Activated CD4-positive, alpha-beta T cell treated with anti-CD3 and anti-CD28 coated beads, Interleukin-2, amount 50 U/mL, for 48 hours (primary cell): ENCODE results near the gene TUBGCP2.

Experiments used
- DNase-seq, 2 experiments: peaks; one replicate each; pipeline ENCODE4 v3.0.0-alpha.2; 2020

TUBGCP2 gene

GRCh38 chr10:133308421-133309099 is at the start of gene TUBGCP2, which contains the start of gene ZNF511:
Gene TUBGCP2 (minus strand): TSS chr10:133308872. CDS start chr10:133302941, 5,931 bp downstream.
Gene ZNF511 (plus strand): TSS chr10:133308914. CDS start chr10:133308944, 30 bp downstream.
- peak; percentile 85 to 88 for DNase-seq

GRCh38 chr10:133357285-133358161 is 48.9 kb upstream of the TUBGCP2 start, which contains the start of gene FUOM:
Gene FUOM (minus strand): TSS chr10:133358019. CDS start chr10:133358007, 12 bp downstream.
- DNase-seq: peak; percentile 75 to 80

GRCh38 chr10:133356549-133357284 is 48.0 kb upstream of the TUBGCP2 start:
- DNase-seq: no peak

GRCh38 chr10:133355991-133356390 is 47.3 kb upstream of the TUBGCP2 start:
- DNase-seq: no peak

GRCh38 chr10:133355266-133355665 is 46.6 kb upstream of the TUBGCP2 start:
- DNase-seq: no peak

- DNase-seq: no peak
Observed at GRCh38 chr10:133354672-133355240, 46.1 kb upstream of the TUBGCP2 start.

- no peak for DNase-seq
Observed at GRCh38 chr10:133353988-133354605, 45.4 kb upstream of the TUBGCP2 start.

- DNase-seq: no peak
Observed at GRCh38 chr10:133353202-133353959, 44.7 kb upstream of the TUBGCP2 start.

GRCh38 chr10:133351408-133352318 is 43.0 kb upstream of the TUBGCP2 start:
- DNase-seq: no peak

GRCh38 chr10:133350950-133351329 is 42.3 kb upstream of the TUBGCP2 start:
- no peak for DNase-seq

- no peak for DNase-seq
Observed at GRCh38 chr10:133350283-133350949, 41.7 kb upstream of the TUBGCP2 start.

- DNase-seq: no peak
Observed at GRCh38 chr10:133349577-133350011, 40.9 kb upstream of the TUBGCP2 start.

- DNase-seq: no peak
Observed at GRCh38 chr10:133349160-133349568, 40.5 kb upstream of the TUBGCP2 start.

- no peak for DNase-seq
Observed at GRCh38 chr10:133347710-133348517, 39.2 kb upstream of the TUBGCP2 start.

- no peak for DNase-seq
Observed at GRCh38 chr10:133346413-133346812, 37.7 kb upstream of the TUBGCP2 start.

- no peak for DNase-seq
Observed at GRCh38 chr10:133344236-133344635, 35.6 kb upstream of the TUBGCP2 start.

GRCh38 chr10:133343558-133343957 is 34.9 kb upstream of the TUBGCP2 start:
- DNase-seq: no peak

- DNase-seq: no peak
Observed at GRCh38 chr10:133342942-133343341, 34.3 kb upstream of the TUBGCP2 start.

- DNase-seq: no peak
Observed at GRCh38 chr10:133341983-133342382, 33.3 kb upstream of the TUBGCP2 start.
